HG03095 (cell line): ENCODE results near the gene HRH1.

ENCODE experiments used
- ATAC-seq: cut with Tn5 transposase; IDR thresholded peaks from one replicate; pipeline ENCODE4 v1.9.1; 2021; ENCODE audit warnings: moderate library complexity; ENCODE audit not compliant: unreplicated experiment

Gene HRH1

DNA sequence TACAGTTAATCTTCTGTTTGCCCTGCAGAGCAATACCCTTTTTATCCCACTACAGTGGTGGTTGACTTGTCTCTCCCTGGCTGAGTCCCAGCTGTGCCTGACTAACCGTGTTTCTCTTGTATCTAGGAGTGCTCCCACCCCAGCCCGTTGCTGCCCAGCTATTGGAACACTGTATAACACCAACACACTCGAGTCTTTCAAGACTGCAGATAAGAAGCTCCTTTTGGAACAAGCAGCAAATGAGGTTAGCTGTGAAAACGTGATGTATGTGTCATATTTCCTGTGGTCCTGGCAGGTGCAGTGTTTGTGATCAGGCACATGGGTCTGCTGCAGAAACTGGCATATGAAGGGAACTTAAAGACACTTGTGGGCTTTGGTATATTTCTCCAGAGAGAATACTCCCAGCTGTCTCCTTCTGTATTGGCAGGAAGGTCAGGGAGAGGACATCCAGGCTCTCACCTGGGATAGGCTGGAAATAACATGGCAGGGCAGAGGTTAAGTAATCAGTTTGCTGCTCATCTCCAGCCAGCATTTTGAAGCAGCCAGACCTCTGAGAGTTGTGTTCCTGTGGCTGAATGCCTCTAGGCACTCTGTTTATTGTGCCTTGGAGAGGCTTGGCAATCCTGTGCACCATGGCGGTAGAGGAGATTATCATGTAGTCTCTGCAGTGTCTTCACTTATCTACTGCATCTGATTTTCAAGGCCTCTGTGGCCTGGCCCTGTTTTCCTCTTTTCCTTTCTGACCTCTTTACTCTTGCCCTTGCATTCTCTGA is 152.7 kb downstream of the HRH1 start:
- no peak for ATAC-seq

DNA sequence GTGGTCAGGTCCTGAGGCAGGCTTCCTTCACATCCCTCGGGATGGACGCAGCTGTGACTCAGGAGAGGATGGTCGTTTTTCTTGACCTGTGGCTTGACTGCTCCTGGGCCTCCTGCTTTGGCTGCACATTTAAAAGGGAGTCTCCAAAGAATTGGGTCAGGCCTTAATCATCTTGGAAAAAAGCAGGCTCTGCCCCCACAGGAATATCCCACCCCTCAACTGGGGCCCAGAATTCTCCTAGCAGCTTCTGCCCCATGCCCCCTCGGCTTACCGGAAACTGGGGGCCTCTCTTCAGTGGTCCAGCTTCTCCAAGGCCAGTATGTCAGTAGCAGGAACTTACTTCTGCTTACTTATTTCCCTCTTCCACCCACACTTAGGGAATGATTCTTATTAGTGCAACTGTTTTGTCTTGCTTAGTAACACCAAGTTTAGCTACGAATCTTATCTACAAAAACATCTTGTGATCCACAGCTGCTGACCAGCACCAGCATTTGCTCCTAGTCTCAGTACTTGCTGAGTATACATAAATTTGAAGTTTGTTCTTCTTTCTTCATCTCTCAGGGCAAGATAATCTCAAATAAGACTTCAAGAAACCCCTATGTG is 153.6 kb downstream of the HRH1 start:
- no peak for ATAC-seq

DNA sequence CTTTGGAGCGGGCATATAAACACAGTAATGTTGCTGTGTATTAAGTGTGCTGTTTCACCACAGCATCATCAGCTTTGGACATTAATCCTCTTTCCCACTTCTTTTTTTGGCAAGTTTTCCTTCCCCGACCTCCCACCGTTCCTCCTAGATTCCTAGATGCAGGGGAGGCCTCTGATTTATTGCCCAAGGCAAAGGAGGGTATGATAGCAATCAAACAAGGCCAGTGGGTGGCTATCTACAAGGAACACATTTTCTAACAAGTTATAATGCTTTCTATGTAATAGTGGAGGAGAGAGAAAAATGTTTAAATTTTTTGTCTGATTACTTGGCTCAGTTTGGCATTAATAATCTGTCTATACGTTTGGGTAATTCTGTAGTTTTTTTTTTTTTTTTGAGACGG is 156.0 kb downstream of the HRH1 start:
- no peak for ATAC-seq

DNA sequence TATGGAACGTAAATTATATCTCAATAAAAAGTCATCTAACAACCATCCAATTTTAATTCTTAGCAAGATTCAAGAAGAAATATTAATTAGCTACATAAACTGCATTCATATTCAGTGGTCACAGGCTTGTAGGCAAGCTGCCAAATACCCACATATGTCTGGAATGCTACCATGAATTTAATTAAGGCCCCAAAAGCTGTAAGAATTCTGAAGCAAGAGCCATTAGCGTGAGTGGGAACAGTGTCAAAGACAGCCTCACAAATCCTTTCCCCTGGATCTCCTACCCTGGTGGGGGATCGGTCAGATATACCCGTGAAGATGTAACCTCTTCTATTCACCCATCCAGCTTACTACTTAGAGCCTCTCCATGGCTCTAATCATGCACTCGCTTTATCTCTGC is 157.9 kb downstream of the HRH1 start:
- no peak for ATAC-seq
